Spleen (tissue), 7 donors: ENCODE data around the gene SLC38A11.

Experiments used
- CTCF ChIP-seq, 11 experiments: fragments of 200-600 bp in 7 of 11; fragments of 450-650 bp in 4 of 11; sonication (generic) in 4 of 11; IDR thresholded peaks in 8 of 11; conservative IDR thresholded peaks in 3 of 11; 1 replicate in 7 of 11; 2 replicates in 4 of 11; pipeline versions ENCODE4 v1.4.0 to v1.8.0; 2016 to 2021; ENCODE audit warnings: antibody characterized with exemption in 11 of 11, inconsistent platforms in 4 of 11, mild to moderate bottlenecking in 1 of 11
- POLR2AphosphoS5 ChIP-seq, 3 donors: sonication (generic); formaldehyde crosslinking; IDR thresholded peaks; one replicate each; pipeline ENCODE4 v1.5.1; 2017; ENCODE audit warnings: antibody characterized with exemption in 3 of 3
- donor health status: DM: no; HTN: no; CAD: no; lungs with moderate emphysema.
- donor health status: DM: no; HTN: no; CAD: no.
- donor health status: DM: no; HTN: no; CAD: no.

GRCh38 chr2:164981217-164981990 is 26.1 kb upstream of the SLC38A11 start:
- TF ChIP-seq CTCF (IDR thresholded peaks at IDR 0.05 in 8 of 11, conservative IDR thresholded peaks at IDR 0.05 in 3 of 11) (no peak), POLR2AphosphoS5 (IDR thresholded peaks at IDR 0.05) (no peak)
